Liver (tissue), 9 donors: ENCODE data around the gene TRO. TPM values are rescaled to one million over a fixed set of nuclear protein-coding genes. Genes with fewer than 3 reads are reported as not detected.

ENCODE experiments used
- DNase-seq: peaks from one replicate; pipeline ENCODE4 v3.0.0-alpha.2; 2017; ENCODE audit warnings: low spot score
- H3K27ac ChIP-seq, 2 donors: one replicate each; pipeline ENCODE4 v1.7.0; 2013; ENCODE audit warnings: inconsistent platforms in 2 of 2, low read length in 2 of 2, control low read depth in 1 of 2, low read depth in 1 of 2, mild to moderate bottlenecking in 1 of 2
- H3K27me3 ChIP-seq, 4 donors: one replicate each; pipeline versions ENCODE4 v1.6.1 to v1.7.0; 2013; ENCODE audit warnings: low read length in 3 of 4, inconsistent platforms in 1 of 4, mild to moderate bottlenecking in 1 of 4, moderate library complexity in 1 of 4; ENCODE audit not compliant: control insufficient read depth in 4 of 4, insufficient read depth in 4 of 4
- H3K36me3 ChIP-seq, 4 donors: one replicate each; pipeline versions ENCODE4 v1.6.1 to v1.7.0; 2013; ENCODE audit warnings: low read length in 3 of 4, mild to moderate bottlenecking in 3 of 4, low read depth in 1 of 4, moderate library complexity in 1 of 4; ENCODE audit not compliant: control insufficient read depth in 4 of 4, insufficient read depth in 3 of 4
- H3K4me1 ChIP-seq, 4 donors: one replicate each; pipeline versions ENCODE4 v1.6.1 to v1.7.0; 2013; ENCODE audit warnings: low read length in 3 of 4, mild to moderate bottlenecking in 3 of 4, moderate library complexity in 1 of 4; ENCODE audit not compliant: control insufficient read depth in 4 of 4, insufficient read depth in 4 of 4
- H3K4me3 ChIP-seq, 3 donors: one replicate each; pipeline versions ENCODE4 v1.6.1 to v1.7.0; 2013; ENCODE audit warnings: low read length in 3 of 3, control low read depth in 1 of 3, low read depth in 1 of 3, mild to moderate bottlenecking in 1 of 3
- H3K9ac ChIP-seq, 2 donors: one replicate each; pipeline ENCODE4 v1.7.0; 2013; ENCODE audit warnings: low read length in 2 of 2, mild to moderate bottlenecking in 2 of 2, moderate library complexity in 2 of 2, control low read depth in 1 of 2, low read depth in 1 of 2
- H3K9me3 ChIP-seq, 4 donors: one replicate each; pipeline versions ENCODE4 v1.6.1 to v1.7.0; 2013; ENCODE audit warnings: low read length in 3 of 4; ENCODE audit not compliant: control insufficient read depth in 4 of 4
- ATF3 ChIP-seq: IDR thresholded peaks from 2 replicates; pipeline ENCODE4 v1.6.1; 2016; ENCODE audit warnings: antibody characterized with exemption
- CTCF ChIP-seq: fragments of 150-350 bp; IDR thresholded peaks from 2 replicates; pipeline ENCODE4 v1.5.1; 2017; ENCODE audit warnings: improper control_type of control experiment, low read depth, low read length; ENCODE audit not compliant: missing input control
- EGR1 ChIP-seq, 2 donors: IDR thresholded peaks; 2 replicates each; pipeline ENCODE4 v1.6.1; 2016 to 2018; ENCODE audit warnings: antibody characterized with exemption in 2 of 2, low read depth in 2 of 2
- FOXA1 ChIP-seq: IDR thresholded peaks from 2 replicates; pipeline ENCODE4 v1.6.1; 2016; ENCODE audit warnings: antibody characterized with exemption
- FOXA2 ChIP-seq: IDR thresholded peaks from 2 replicates; pipeline ENCODE4 v1.6.1; 2016; ENCODE audit warnings: antibody characterized with exemption
- GABPA ChIP-seq, 2 donors: IDR thresholded peaks in 1 of 2; conservative IDR thresholded peaks in 1 of 2; 2 replicates each; pipeline ENCODE4 v1.6.1; 2016; ENCODE audit warnings: antibody characterized with exemption in 2 of 2, mild to moderate bottlenecking in 1 of 2, moderate library complexity in 1 of 2
- HNF4A ChIP-seq, 2 donors: conservative IDR thresholded peaks; 2 replicates each; pipeline ENCODE4 v1.6.1; 2016; ENCODE audit warnings: antibody characterized with exemption in 2 of 2, mild to moderate bottlenecking in 2 of 2
- HNF4G ChIP-seq: IDR thresholded peaks from 2 replicates; pipeline ENCODE4 v1.6.1; 2016; ENCODE audit warnings: antibody characterized with exemption
- JUND ChIP-seq, 2 donors: IDR thresholded peaks; 2 replicates each; pipeline ENCODE4 v1.6.1; 2016; ENCODE audit warnings: antibody characterized with exemption in 2 of 2
- NR2F2 ChIP-seq: IDR thresholded peaks from 2 replicates; pipeline ENCODE4 v1.6.1; 2016; ENCODE audit warnings: antibody characterized with exemption
- RAD21 ChIP-seq, 2 donors: IDR thresholded peaks; 2 replicates each; pipeline ENCODE4 v1.6.1; 2016; ENCODE audit warnings: antibody characterized with exemption in 2 of 2, mild to moderate bottlenecking in 2 of 2
- RXRA ChIP-seq, 2 donors: IDR thresholded peaks; 2 replicates each; pipeline ENCODE4 v1.6.1; 2017 to 2018; ENCODE audit warnings: antibody characterized with exemption in 2 of 2, mild to moderate bottlenecking in 1 of 2
- SP1 ChIP-seq: IDR thresholded peaks from 2 replicates; pipeline ENCODE4 v1.6.1; 2018; ENCODE audit warnings: antibody characterized with exemption, mild to moderate bottlenecking
- TAF1 ChIP-seq: conservative IDR thresholded peaks from 2 replicates; pipeline ENCODE4 v1.6.1; 2016; ENCODE audit warnings: antibody characterized with exemption, mild to moderate bottlenecking
- YY1 ChIP-seq: IDR thresholded peaks from 2 replicates; pipeline ENCODE4 v1.6.1; 2016; ENCODE audit warnings: antibody characterized with exemption, mild to moderate bottlenecking
- WGBS: extraction: QIAGEN DNeasy Blood & Tissue Kit; methylation state at CpG from one replicate; pipeline ENCODE4 v1.1.7; 2013; 5-methylcytosine and 5-hydroxymethylcytosine counted together
- polyA plus RNA-seq, 2 donors: library from polyadenylated mRNA; stranded (reverse) in 1 of 2; unstranded in 1 of 2; fragments of 200-250 nt in 1 of 2; fragments of >200 nt in 1 of 2; fragmentation: Nextera tagmentation in 1 of 2; extraction: Ambion mirVana in 1 of 2; gene quantifications; one replicate each; pipeline versions ENCODE4 v1.2.1 to v1.2.3, GENCODE V29; 2013 to 2015
- total RNA-seq, 2 donors: library from RNA; depleted of rRNA; stranded (reverse); fragments of >200 nt; gene quantifications; one replicate each; pipeline ENCODE4 v1.2.3, GENCODE V29; 2014
- TF ChIP-seq, protein P1 (sequence below): IDR thresholded peaks from 2 replicates; pipeline ENCODE4 v1.6.1; 2016; ENCODE audit warnings: antibody characterized with exemption
- donor health status: healthy.
- donor health status: healthy.
- donor health status: healthy.
- donor health status: healthy.
- donor health status: healthy.

Gene TRO
- total and polyA plus RNA-seq, 4 donors = 0.35 to 5.3 (median 1.3) TPM

GRCh38 chrX:54933150-54933826, 12.7 kb downstream of the TRO start:
- Histone ChIP-seq H3K9me3 (peaks cover 0 to 3% (median 0%) of the 10 kb centered on the region in 4 donors), H3K36me3 (peaks cover 0 to 25% (median 21%) of the 10 kb centered on the region in 4 donors), H3K27ac (no peak overlapping the region), H3K4me3 (no peak overlapping the region), H3K9ac (no peak overlapping the region), H3K27me3 (peaks cover 0 to 3% (median 0%) of the 10 kb centered on the region in 4 donors), H3K4me1 (no peaks in the 10 kb centered on the region)
- WGBS = 93% methylated on average over 10 of the region's 10 CpGs
- TF ChIP-seq CTCF = no peak
- TF ChIP-seq, protein P1, sequence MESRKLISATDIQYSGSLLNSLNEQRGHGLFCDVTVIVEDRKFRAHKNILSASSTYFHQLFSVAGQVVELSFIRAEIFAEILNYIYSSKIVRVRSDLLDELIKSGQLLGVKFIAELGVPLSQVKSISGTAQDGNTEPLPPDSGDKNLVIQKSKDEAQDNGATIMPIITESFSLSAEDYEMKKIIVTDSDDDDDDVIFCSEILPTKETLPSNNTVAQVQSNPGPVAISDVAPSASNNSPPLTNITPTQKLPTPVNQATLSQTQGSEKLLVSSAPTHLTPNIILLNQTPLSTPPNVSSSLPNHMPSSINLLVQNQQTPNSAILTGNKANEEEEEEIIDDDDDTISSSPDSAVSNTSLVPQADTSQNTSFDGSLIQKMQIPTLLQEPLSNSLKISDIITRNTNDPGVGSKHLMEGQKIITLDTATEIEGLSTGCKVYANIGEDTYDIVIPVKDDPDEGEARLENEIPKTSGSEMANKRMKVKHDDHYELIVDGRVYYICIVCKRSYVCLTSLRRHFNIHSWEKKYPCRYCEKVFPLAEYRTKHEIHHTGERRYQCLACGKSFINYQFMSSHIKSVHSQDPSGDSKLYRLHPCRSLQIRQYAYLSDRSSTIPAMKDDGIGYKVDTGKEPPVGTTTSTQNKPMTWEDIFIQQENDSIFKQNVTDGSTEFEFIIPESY = no peak
- no peak for TF ChIP-seq NR2F2
- no peak for TF ChIP-seq ATF3
- no peak for DNase-seq

- TF ChIP-seq HNF4A (conservative IDR thresholded peaks at IDR 0.05) = no peak
- TF ChIP-seq JUND (IDR thresholded peaks at IDR 0.05) = no peak
- TF ChIP-seq TAF1 = no peak
- TF ChIP-seq FOXA2 = no peak
- TF ChIP-seq, protein P1 = no peak
- no peak for TF ChIP-seq FOXA1
- TF ChIP-seq RXRA (IDR thresholded peaks at IDR 0.05) = no peak
- TF ChIP-seq NR2F2 = no peak
- Histone ChIP-seq H3K27me3 (no peaks in the 10 kb centered on the region), H3K4me3 (no peak overlapping the region), H3K9ac (no peak overlapping the region), H3K9me3 (peaks cover 0 to 3% (median 0%) of the 10 kb centered on the region in 4 donors), H3K36me3 (peaks cover 0 to 25% (median 21%) of the 10 kb centered on the region in 4 donors), H3K27ac (no peak overlapping the region), H3K4me1 (no peaks in the 10 kb centered on the region)
- 79% methylated on average over 6 of the region's 6 CpGs for WGBS
- DNase-seq = no peak
Measured at GRCh38 chrX:54934058-54934457, 13.4 kb downstream of the TRO start.

DNA sequence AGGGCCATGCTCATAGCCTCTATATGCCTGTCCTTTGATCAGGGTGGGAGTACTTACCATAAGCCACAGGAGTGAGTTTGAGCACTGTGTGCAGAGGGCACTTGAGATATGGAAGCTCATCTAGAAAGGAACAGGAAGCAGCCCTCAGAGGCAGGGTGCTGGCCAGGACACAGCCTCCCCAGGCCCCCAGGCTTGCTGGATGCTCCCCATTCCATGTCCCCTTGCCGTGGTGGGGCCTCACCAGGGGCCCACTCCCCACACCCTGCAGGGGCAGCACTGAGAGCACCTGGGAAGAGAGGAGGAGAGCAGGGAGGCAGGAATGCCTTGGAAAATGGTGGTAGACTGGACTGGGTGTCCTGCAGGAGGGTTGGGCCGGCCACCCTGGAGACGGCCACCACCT, 14.3 kb downstream of the TRO start:
- Histone ChIP-seq H3K27ac (no peak overlapping the region), H3K9ac (no peak overlapping the region), H3K27me3 (no peaks in the 10 kb centered on the region), H3K9me3 (no peaks in the 10 kb centered on the region), H3K36me3 (peaks cover 0 to 25% (median 21%) of the 10 kb centered on the region in 4 donors), H3K4me1 (no peaks in the 10 kb centered on the region), H3K4me3 (no peak overlapping the region)
- WGBS = 94% methylated on average over 3 of the region's 3 CpGs
- DNase-seq = no peak
- TF ChIP-seq JUND (IDR thresholded peaks at IDR 0.05) (no peak), RXRA (IDR thresholded peaks at IDR 0.05) (no peak), HNF4G (no peak), SP1 (no peak), GABPA (IDR thresholded peaks at IDR 0.05 in 1 of 2, conservative IDR thresholded peaks at IDR 0.05 in 1 of 2) (no peak), RAD21 (IDR thresholded peaks at IDR 0.05) (no peak), YY1 (no peak), EGR1 (IDR thresholded peaks at IDR 0.05; ENCODE audit: low read depth in 2 of 2) (no peak), FOXA2 (no peak)
- TF ChIP-seq, protein P1 = no peak
